MM.1S (cell line): ENCODE measurements around the gene SLC8A1.

Source experiments
- DNase-seq: peaks from one replicate; pipeline ENCODE4 v3.0.0-alpha.2; 2015
- H2AFZ ChIP-seq: fragments of 300-600 bp; sonication (generic); 2 replicates; pipeline ENCODE4 v1.6.0; 2016; ENCODE audit warnings: antibody characterized with exemption, low read length
- H3F3A ChIP-seq: fragments of 300-600 bp; sonication (generic); 2 replicates; pipeline ENCODE4 v1.6.1; 2016; ENCODE audit warnings: mild to moderate bottlenecking, antibody characterized with exemption, low read length, moderate library complexity, mixed read lengths; ENCODE audit not compliant: insufficient read depth
- H3K27ac ChIP-seq: fragments of 300-600 bp; sonication (generic); 2 replicates; pipeline ENCODE4 v1.5.1; 2016; ENCODE audit warnings: mild to moderate bottlenecking, low read length
- H3K27me3 ChIP-seq: fragments of 300-600 bp; sonication (generic); replicated peaks from 2 replicates; pipeline ENCODE4 v1.6.0; 2016; ENCODE audit warnings: low read length; ENCODE audit not compliant: insufficient read depth
- H3K36me3 ChIP-seq: fragments of 300-600 bp; sonication (generic); replicated peaks from 2 replicates; pipeline ENCODE4 v1.6.1; 2016; ENCODE audit warnings: mild to moderate bottlenecking, low read length, mixed read lengths; ENCODE audit not compliant: insufficient read depth
- H3K4me1 ChIP-seq: fragments of 300-600 bp; sonication (generic); 2 replicates; pipeline ENCODE4 v1.6.1; 2016; ENCODE audit warnings: low read length, mixed read lengths
- H3K4me2 ChIP-seq: fragments of 300-600 bp; sonication (generic); 2 replicates; pipeline ENCODE4 v1.6.0; 2016; ENCODE audit warnings: low read depth, low read length
- H3K4me3 ChIP-seq: fragments of 300-600 bp; sonication (generic); 2 replicates; pipeline ENCODE4 v1.5.1; 2016; ENCODE audit warnings: low read length, mixed read lengths
- H3K79me2 ChIP-seq: fragments of 300-600 bp; sonication (generic); 2 replicates; pipeline ENCODE4 v1.6.1; 2016; ENCODE audit warnings: mixed run types, low read length, mixed read lengths
- H3K9ac ChIP-seq: fragments of 300-600 bp; sonication (generic); 2 replicates; pipeline ENCODE4 v1.6.1; 2016; ENCODE audit warnings: low read length, mixed read lengths
- H3K9me2 ChIP-seq: fragments of 300-600 bp; sonication (generic); replicated peaks from 2 replicates; pipeline ENCODE4 v1.6.1; 2016; ENCODE audit warnings: mild to moderate bottlenecking, low read length, mixed read lengths; ENCODE audit not compliant: insufficient read depth
- H3K9me3 ChIP-seq: fragments of 300-600 bp; sonication (generic); replicated peaks from 2 replicates; pipeline ENCODE4 v1.6.1; 2016; ENCODE audit warnings: mild to moderate bottlenecking, low read length, mixed read lengths; ENCODE audit not compliant: insufficient read depth
- H4K20me1 ChIP-seq: fragments of 300-600 bp; sonication (generic); 2 replicates; pipeline ENCODE4 v1.6.1; 2016; ENCODE audit warnings: mild to moderate bottlenecking, low read length, moderate library complexity, mixed read lengths; ENCODE audit not compliant: insufficient read depth
- EZH2 ChIP-seq: fragments of 300-600 bp; sonication (generic); optimal IDR thresholded peaks from 2 replicates; pipeline ENCODE3; 2017; ENCODE audit warnings: low read depth, mild to moderate bottlenecking, antibody characterized with exemption, low read length, mixed read lengths
- EZH2phosphoT487 ChIP-seq: fragments of 300-600 bp; sonication (generic); IDR thresholded peaks from 2 replicates; pipeline ENCODE4 v1.6.1; 2018; ENCODE audit warnings: antibody characterized with exemption, low read length
- TF ChIP-seq, protein P1 (sequence below): fragments of 300-600 bp; sonication (generic); IDR thresholded peaks from 2 replicates; pipeline ENCODE4 v1.5.1; 2016; ENCODE audit warnings: antibody characterized with exemption, low read length, mixed read lengths

The SLC8A1 gene

DNA sequence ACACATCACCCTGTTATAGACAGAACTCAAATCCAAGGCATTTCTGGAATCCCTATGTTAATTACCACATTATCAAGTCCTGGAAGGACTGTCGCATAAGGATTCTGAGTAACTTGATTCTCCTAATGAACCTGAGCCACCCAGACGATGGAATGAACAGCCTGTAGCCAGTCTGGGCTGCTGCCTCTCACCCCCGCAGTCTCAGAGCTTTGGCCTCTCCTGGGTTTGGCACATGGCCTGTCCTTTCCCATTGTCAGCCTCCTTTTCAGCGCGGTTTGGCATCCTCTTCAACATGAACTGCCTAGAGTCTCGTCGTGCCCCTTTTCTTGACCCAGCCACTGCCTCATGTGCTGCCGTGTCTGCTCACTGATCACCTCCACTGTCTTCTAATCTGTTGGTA lies 147.6 kb downstream of the SLC8A1 start:
- H3K27ac ChIP-seq = no peak overlapping the region
- H2AFZ ChIP-seq = no peak overlapping the region
- no peaks in the 10 kb centered on the region for H3K9me2 ChIP-seq
- no peaks in the 10 kb centered on the region for H4K20me1 ChIP-seq
- DNase-seq = no peak
- no peak overlapping the region for H3K9ac ChIP-seq
- H3K9me3 ChIP-seq = no peaks in the 10 kb centered on the region
- H3K4me3 ChIP-seq = no peak overlapping the region
- H3F3A ChIP-seq = peaks cover 3% of the 10 kb centered on the region; the same call in 1 of the 2 replicates
- no peaks in the 10 kb centered on the region for H3K79me2 ChIP-seq
- H3K36me3 ChIP-seq = no peaks in the 10 kb centered on the region
- TF ChIP-seq, protein P1, sequence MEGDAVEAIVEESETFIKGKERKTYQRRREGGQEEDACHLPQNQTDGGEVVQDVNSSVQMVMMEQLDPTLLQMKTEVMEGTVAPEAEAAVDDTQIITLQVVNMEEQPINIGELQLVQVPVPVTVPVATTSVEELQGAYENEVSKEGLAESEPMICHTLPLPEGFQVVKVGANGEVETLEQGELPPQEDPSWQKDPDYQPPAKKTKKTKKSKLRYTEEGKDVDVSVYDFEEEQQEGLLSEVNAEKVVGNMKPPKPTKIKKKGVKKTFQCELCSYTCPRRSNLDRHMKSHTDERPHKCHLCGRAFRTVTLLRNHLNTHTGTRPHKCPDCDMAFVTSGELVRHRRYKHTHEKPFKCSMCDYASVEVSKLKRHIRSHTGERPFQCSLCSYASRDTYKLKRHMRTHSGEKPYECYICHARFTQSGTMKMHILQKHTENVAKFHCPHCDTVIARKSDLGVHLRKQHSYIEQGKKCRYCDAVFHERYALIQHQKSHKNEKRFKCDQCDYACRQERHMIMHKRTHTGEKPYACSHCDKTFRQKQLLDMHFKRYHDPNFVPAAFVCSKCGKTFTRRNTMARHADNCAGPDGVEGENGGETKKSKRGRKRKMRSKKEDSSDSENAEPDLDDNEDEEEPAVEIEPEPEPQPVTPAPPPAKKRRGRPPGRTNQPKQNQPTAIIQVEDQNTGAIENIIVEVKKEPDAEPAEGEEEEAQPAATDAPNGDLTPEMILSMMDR = no peak
- TF ChIP-seq EZH2phosphoT487 (no peak), EZH2 (no peak)
- no peaks in the 10 kb centered on the region for H3K27me3 ChIP-seq
- H3K4me2 ChIP-seq = no peak overlapping the region
- H3K4me1 ChIP-seq = peaks cover 6% of the 10 kb centered on the region

DNA sequence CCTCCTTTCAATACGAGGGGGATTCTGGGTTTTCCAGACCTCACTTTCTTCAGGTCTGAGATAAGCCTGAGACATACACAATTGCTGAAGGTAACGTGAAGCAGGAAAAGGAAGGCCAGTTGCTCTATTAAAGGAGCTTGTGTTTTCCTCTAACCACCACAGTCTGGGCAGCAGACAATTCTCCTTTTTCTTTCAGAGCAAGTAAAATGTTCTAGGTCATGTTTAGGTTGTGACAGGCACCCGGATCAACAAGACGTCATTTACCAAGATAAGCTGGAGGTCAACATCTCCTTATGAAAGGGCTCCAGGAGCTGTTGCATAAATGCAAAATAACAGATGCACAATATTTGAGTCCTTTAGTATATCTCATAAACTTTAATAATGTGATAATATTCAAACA lies 148.1 kb downstream of the SLC8A1 start:
- no peak overlapping the region for H3K4me3 ChIP-seq
- TF ChIP-seq EZH2 = no peak
- TF ChIP-seq EZH2phosphoT487 = no peak
- TF ChIP-seq, protein P1 = no peak
- H3K4me2 ChIP-seq = no peak overlapping the region
- H3K27me3 ChIP-seq = no peaks in the 10 kb centered on the region
- no peak overlapping the region for H3K27ac ChIP-seq
- no peaks in the 10 kb centered on the region for H3K79me2 ChIP-seq
- no peak overlapping the region for H3K9ac ChIP-seq
- no peak overlapping the region for H2AFZ ChIP-seq
- no peaks in the 10 kb centered on the region for H3K9me2 ChIP-seq
- H3K9me3 ChIP-seq = no peaks in the 10 kb centered on the region
- no peak for DNase-seq
- H4K20me1 ChIP-seq = no peaks in the 10 kb centered on the region
- no peaks in the 10 kb centered on the region for H3K36me3 ChIP-seq
- peaks cover 6% of the 10 kb centered on the region for H3K4me1 ChIP-seq
- H3F3A ChIP-seq = peaks cover 3% of the 10 kb centered on the region; the same call in 1 of the 2 replicates

DNA sequence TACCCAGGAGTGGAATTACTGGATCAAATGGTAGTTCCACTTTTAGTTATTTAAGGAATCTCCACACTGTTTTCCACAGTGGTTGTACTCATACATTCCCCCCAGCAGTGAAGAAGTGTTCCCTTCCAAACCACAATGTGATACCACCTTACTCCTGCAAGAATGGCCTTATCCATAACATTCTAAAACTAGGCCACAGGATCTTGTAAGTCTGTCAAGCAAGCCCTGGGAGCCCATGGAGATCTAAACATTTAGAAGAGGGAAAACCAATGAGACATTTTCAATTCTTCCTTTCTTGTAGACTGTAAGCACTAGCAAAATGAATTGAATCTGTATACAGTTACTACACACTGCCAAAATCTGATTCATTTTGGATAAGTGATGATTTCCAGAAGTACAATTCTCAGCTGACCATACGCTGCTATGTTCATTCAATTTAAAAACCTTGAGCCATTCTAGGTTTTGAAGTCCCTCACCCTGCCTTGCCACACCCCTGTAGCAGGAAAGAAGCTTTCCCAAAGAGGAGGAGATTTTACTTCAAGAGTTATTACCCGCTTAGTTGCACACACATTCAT lies 149.1 kb downstream of the SLC8A1 start:
- no peak overlapping the region for H3K27ac ChIP-seq
- no peaks in the 10 kb centered on the region for H3K36me3 ChIP-seq
- no peaks in the 10 kb centered on the region for H3K27me3 ChIP-seq
- H4K20me1 ChIP-seq = no peaks in the 10 kb centered on the region
- no peaks in the 10 kb centered on the region for H3K4me1 ChIP-seq
- TF ChIP-seq, protein P1 = no peak
- TF ChIP-seq EZH2 (no peak), EZH2phosphoT487 (no peak)
- no peak for DNase-seq
- no peak overlapping the region for H3K9ac ChIP-seq
- H3K79me2 ChIP-seq = no peaks in the 10 kb centered on the region
- H2AFZ ChIP-seq = no peak overlapping the region
- H3F3A ChIP-seq = no peaks in the 10 kb centered on the region
- no peak overlapping the region for H3K4me3 ChIP-seq
- H3K9me2 ChIP-seq = no peaks in the 10 kb centered on the region
- no peaks in the 10 kb centered on the region for H3K9me3 ChIP-seq
- H3K4me2 ChIP-seq = no peak overlapping the region
